Measurements from ENCODE around the gene TGFBI.

The TGFBI gene

GRCh38 chr5:136028782-136029742, at the start of gene TGFBI:
Gene TGFBI (plus strand): TSS chr5:136028988. CDS start chr5:136029056, 68 bp downstream.
- peak; percentile 85 for DNase-seq

- DNase-seq: no peak
Measured at GRCh38 chr5:135978993-135979392, 49.8 kb upstream of the TGFBI start.

GRCh38 chr5:135979510-135979909, 49.3 kb upstream of the TGFBI start:
- DNase-seq: no peak

- DNase-seq: no peak
Measured at GRCh38 chr5:135980620-135981019, 48.2 kb upstream of the TGFBI start.

- DNase-seq: no peak
Measured at GRCh38 chr5:135985951-135986350, 42.8 kb upstream of the TGFBI start.

- DNase-seq: no peak
Measured at GRCh38 chr5:135986401-135986800, 42.4 kb upstream of the TGFBI start.

- DNase-seq: no peak
Measured at GRCh38 chr5:135986891-135987401, 41.8 kb upstream of the TGFBI start.

GRCh38 chr5:135988546-135988945, 40.2 kb upstream of the TGFBI start:
- DNase-seq: no peak

- DNase-seq: no peak
Measured at GRCh38 chr5:135989686-135990085, 39.1 kb upstream of the TGFBI start.

- DNase-seq: no peak
Measured at GRCh38 chr5:135990528-135991255, 38.1 kb upstream of the TGFBI start.

GRCh38 chr5:135991429-135991828, 37.4 kb upstream of the TGFBI start:
- no peak for DNase-seq

GRCh38 chr5:135993335-135993879, 35.4 kb upstream of the TGFBI start:
- no peak for DNase-seq

- DNase-seq: no peak
Measured at GRCh38 chr5:135993880-135994636, 34.7 kb upstream of the TGFBI start.

- DNase-seq: no peak
Measured at GRCh38 chr5:135995976-135996375, 32.8 kb upstream of the TGFBI start.

- no peak for DNase-seq
Measured at GRCh38 chr5:135996611-135997010, 32.2 kb upstream of the TGFBI start.

- no peak for DNase-seq
Measured at GRCh38 chr5:135997673-135998335, 31.0 kb upstream of the TGFBI start.

GRCh38 chr5:135998889-135999288, 29.9 kb upstream of the TGFBI start:
- no peak for DNase-seq

- no peak for DNase-seq
Measured at GRCh38 chr5:135999406-136000139, 29.2 kb upstream of the TGFBI start.

- DNase-seq: no peak
Measured at GRCh38 chr5:136000147-136000546, 28.6 kb upstream of the TGFBI start.

GRCh38 chr5:136000932-136001331, 27.9 kb upstream of the TGFBI start:
- DNase-seq: no peak

- DNase-seq: no peak
Measured at GRCh38 chr5:136001466-136001981, 27.3 kb upstream of the TGFBI start.
